ENCODE data around the gene DNAJC1. TPM values are rescaled to one million over a fixed set of nuclear protein-coding genes. Genes with fewer than 3 reads are reported as not detected.

Gene DNAJC1
- total and polyA plus RNA-seq, 2 of the 8 experiments (the other 6 are each of a cell fraction or from before 2014, with no cell fraction given) = 6.8 to 14.8 TPM

DNA sequence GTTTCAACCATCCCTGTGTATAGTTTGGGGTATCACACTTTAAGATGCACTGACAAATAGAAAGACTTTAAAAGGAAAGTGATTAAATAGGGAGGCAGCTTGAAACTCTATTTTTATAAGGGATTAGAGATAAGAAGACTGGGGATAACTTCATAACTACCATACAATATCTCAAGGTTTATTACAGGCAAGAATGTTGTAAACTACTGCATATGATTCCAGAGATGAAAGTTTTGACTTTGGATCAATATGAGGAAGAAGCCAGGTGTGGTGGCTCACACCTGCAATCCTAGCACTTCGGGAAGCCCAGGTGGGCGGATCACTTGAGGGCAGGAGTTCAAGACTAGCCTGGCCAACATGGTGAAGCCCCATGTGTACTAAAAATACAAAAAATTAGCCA, 96.1 kb downstream of the DNAJC1 start:
- Histone ChIP-seq H2AFZ (ENCODE audit: low read length) (no peak overlapping the region), H3K4me1 (replicated peaks in 1 of 4; ENCODE audit: control insufficient read depth in 3 of 4, insufficient read depth in 4 of 4, low read length in 3 of 4) (no peaks in the 10 kb centered on the region), H3K23me2 (ENCODE audit: low read depth, low read length) (no peaks in the 10 kb centered on the region), H3K4me2 (ENCODE audit: insufficient read depth in 1 of 2, low read depth in 2 of 2, low read length in 2 of 2) (no peak overlapping the region), H2BK12ac (ENCODE audit: low read depth, low read length) (no peak overlapping the region), H3K9ac (replicated peaks in 1 of 4; ENCODE audit: extremely low read depth in 1 of 4, low read depth in 3 of 4, low read length in 3 of 4) (no peak overlapping the region), H3K18ac (ENCODE audit: extremely low read depth, low read length) (no peak overlapping the region), H3K23ac (ENCODE audit: insufficient read length) (no peak overlapping the region), H4K20me1 (replicated peaks in 1 of 2; ENCODE audit: control insufficient read depth in 1 of 2, insufficient read depth in 2 of 2, low read length in 2 of 2) (no peaks in the 10 kb centered on the region), H3K56ac (replicated peaks; ENCODE audit: insufficient read length, low read depth, low read length) (no peak overlapping the region), H3K79me1 (ENCODE audit: low read depth, low read length) (no peaks in the 10 kb centered on the region), H3K14ac (ENCODE audit: insufficient read length) (no peak overlapping the region), H4K8ac (ENCODE audit: extremely low read depth, insufficient read depth, low read length) (no peak overlapping the region), H4K91ac (replicated peaks; ENCODE audit: insufficient read length, low read length) (no peak overlapping the region), H2BK5ac (ENCODE audit: low read depth, low read length) (no peak overlapping the region), H3K27ac (ENCODE audit: low read depth, low read length) (no peak overlapping the region), H3K9me3 (ENCODE audit: insufficient read depth in 2 of 2, low read depth in 1 of 2, low read length in 1 of 2) (no peaks in the 10 kb centered on the region), H3K36me3 (ENCODE audit: control insufficient read depth in 2 of 4, insufficient read depth in 4 of 4, low read length in 3 of 4) (no peaks in the 10 kb centered on the region; a peak in 1 of 8 replicates), H3K4ac (replicated peaks; ENCODE audit: insufficient read length, low read depth, low read length) (no peak overlapping the region), H2BK20ac (ENCODE audit: low read length) (no peak overlapping the region), H2BK15ac (ENCODE audit: low read length) (no peak overlapping the region), H2BK120ac (replicated peaks; ENCODE audit: low read depth, low read length) (no peak overlapping the region), H3K27me3 (replicated peaks in 1 of 4; ENCODE audit: control insufficient read depth in 3 of 4, extremely low read depth in 1 of 4, insufficient read depth in 3 of 4, low read length in 3 of 4) (no peaks in the 10 kb centered on the region), H3K4me3 (ENCODE audit: extremely low read depth in 1 of 4, insufficient read depth in 2 of 4, low read depth in 3 of 4, low read length in 4 of 4) (no peak overlapping the region), H4K5ac (ENCODE audit: insufficient read length, low read depth, low read length) (no peak overlapping the region), H3K79me2 (ENCODE audit: control insufficient read depth in 1 of 2, insufficient read depth in 2 of 2, low read length in 2 of 2) (no peaks in the 10 kb centered on the region), H2AK5ac (ENCODE audit: low read depth, low read length) (no peak overlapping the region)
- CTCF ChIA-PET (ENCODE audit: partially characterized antibody) = no interaction called here
- TF ChIP-seq SRF (IDR thresholded peaks at IDR 0.05; ENCODE audit: low read depth, low read length) (no peak), NANOG (IDR thresholded peaks at IDR 0.05; ENCODE audit: insufficient read depth, low read depth, low read length, poor library complexity, severe bottlenecking) (no peak), KDM4A (IDR thresholded peaks at IDR 0.05; ENCODE audit: low read depth, low read length, severe bottlenecking) (no peak), CTBP2 (IDR thresholded peaks at IDR 0.05; ENCODE audit: borderline replicate concordance, insufficient read depth, insufficient read length, low read length) (no peak), BRCA1 (IDR thresholded peaks at IDR 0.05; ENCODE audit: low read depth, low read length) (no peak), PHF8 (conservative IDR thresholded peaks at IDR 0.05; ENCODE audit: low read depth, low read length) (no peak), SIX5 (IDR thresholded peaks at IDR 0.05; ENCODE audit: low read depth, low read length) (no peak), ASH2L (IDR thresholded peaks at IDR 0.05; ENCODE audit: low read length) (no peak), BCL11A (IDR thresholded peaks at IDR 0.05; ENCODE audit: low read depth in 2 of 2, low read length in 2 of 2) (no peak), RNF2 (IDR thresholded peaks at IDR 0.05; ENCODE audit: borderline replicate concordance, low read depth, low read length, missing control alignments, poor library complexity, severe bottlenecking) (no peak), GTF2F1 (IDR thresholded peaks at IDR 0.05; ENCODE audit: borderline replicate concordance, low read depth, low read length) (no peak), SUZ12 (IDR thresholded peaks at IDR 0.05; ENCODE audit: low read length) (no peak)
- POLR2A ChIA-PET (ENCODE audit: partially characterized antibody) = no interaction called here
- no peak for FAIRE-seq
- 89% methylated on average over 2 of the region's 2 CpGs; no CpG with 5 or more reads in 1 of the 2 experiments for WGBS, 2 experiments (ENCODE audit: extremely low coverage in 1 of 2, insufficient coverage in 1 of 2, insufficient read length in 1 of 2, insufficient replicate concordance in 2 of 2, low coverage in 1 of 2, low lambda C conversion rate in 2 of 2, missing lambda C conversion rate in 1 of 2)
- DNase-seq (ENCODE audit: low read depth in 1 of 2, low spot score in 2 of 2) = no peak
